Bronchial epithelial cell (primary cell): ENCODE results near the gene PLXNA4. TPM values are rescaled to one million over a fixed set of nuclear protein-coding genes. Genes with fewer than 3 reads are reported as not detected.

Source experiments
- DNase-seq: peaks from one replicate; pipeline ENCODE4 v3.0.0-alpha.2; 2010; ENCODE audit warnings: low read depth
- FAIRE-seq: peaks from 2 replicates; lab custom pipeline; 2011; peaks lifted over from hg19 to GRCh38; lab: Jason Lieb, UNC
- H3K27me3 ChIP-seq: 2 replicates; pipeline ENCODE4 v1.5.1; 2011; ENCODE audit warnings: low read length; ENCODE audit not compliant: control insufficient read depth, insufficient read depth
- H3K36me3 ChIP-seq: 2 replicates; pipeline ENCODE4 v1.5.1; 2011; ENCODE audit warnings: low read length; ENCODE audit not compliant: control insufficient read depth, insufficient read depth
- H3K4me3 ChIP-seq: 2 replicates; pipeline ENCODE4 v1.5.1; 2011; ENCODE audit warnings: mild to moderate bottlenecking, low read depth, low read length, control low read depth
- CTCF ChIP-seq: IDR thresholded peaks from 2 replicates; pipeline ENCODE4 v1.5.1; 2011; ENCODE audit warnings: mild to moderate bottlenecking, moderate library complexity, low read length, control low read depth, inconsistent platforms; ENCODE audit not compliant: insufficient read depth, severe bottlenecking
- total RNA-seq: library from RNA; depleted of rRNA; stranded (reverse); fragments of >200 nt; gene quantifications from 2 replicates; pipeline ENCODE4 v1.2.1, GENCODE V29; 2014

Gene PLXNA4
- total RNA-seq, 1 donor from 2014 or later: under 0.01 TPM

- FAIRE-seq (no peak), DNase-seq (no peak)
- no peak overlapping the region for H3K4me3 ChIP-seq
- H3K36me3 ChIP-seq: no peaks in the 10 kb centered on the region
- TF ChIP-seq CTCF: no peak
- H3K27me3 ChIP-seq: no peaks in the 10 kb centered on the region
These were observed 39.4 kb downstream of the PLXNA4 start for GRCh38 chr7:132536654-132537395.

- H3K27me3 ChIP-seq: no peaks in the 10 kb centered on the region
- FAIRE-seq: no peak
- DNase-seq: no peak
These were observed 42.4 kb downstream of the PLXNA4 start for GRCh38 chr7:132533916-132534315.

GRCh38 chr7:132532281-132532680 lies 44.0 kb downstream of the PLXNA4 start:
- no peak for FAIRE-seq
- TF ChIP-seq CTCF: no peak
- H3K27me3 ChIP-seq: no peaks in the 10 kb centered on the region
- no peaks in the 10 kb centered on the region for H3K36me3 ChIP-seq
- H3K4me3 ChIP-seq: no peak overlapping the region
- no peak for DNase-seq

More at GRCh38 chr7:132533916-132534315, 42.4 kb downstream of the PLXNA4 start:
- TF ChIP-seq CTCF: no peak
- Histone ChIP-seq H3K4me3 (no peak overlapping the region), H3K36me3 (no peaks in the 10 kb centered on the region)

GRCh38 chr7:132531562-132531961 lies 44.7 kb downstream of the PLXNA4 start:
- Histone ChIP-seq H3K4me3 (no peak overlapping the region), H3K27me3 (no peaks in the 10 kb centered on the region), H3K36me3 (no peaks in the 10 kb centered on the region)
- FAIRE-seq (no peak), DNase-seq (no peak)
- TF ChIP-seq CTCF: no peak

- no peak for FAIRE-seq
- no peak overlapping the region for H3K4me3 ChIP-seq
- no peak for DNase-seq
- no peaks in the 10 kb centered on the region for H3K27me3 ChIP-seq
- H3K36me3 ChIP-seq: no peaks in the 10 kb centered on the region
- no peak for TF ChIP-seq CTCF
These were observed 47.6 kb downstream of the PLXNA4 start for GRCh38 chr7:132528695-132529094.
